ENCODE measurements around the gene TXNRD3.

- TF ChIP-seq CTCF (IDR thresholded peaks at IDR 0.05; ENCODE audit: low read depth, low read length) (no peak), EZH2phosphoT487 (IDR thresholded peaks at IDR 0.05; ENCODE audit: low read depth) (no peak)
Measured at GRCh38 chr3:126692858-126693257, 37.9 kb upstream of the TXNRD3 start.
